Measurements from ENCODE around the gene RWDD4.

DNA sequence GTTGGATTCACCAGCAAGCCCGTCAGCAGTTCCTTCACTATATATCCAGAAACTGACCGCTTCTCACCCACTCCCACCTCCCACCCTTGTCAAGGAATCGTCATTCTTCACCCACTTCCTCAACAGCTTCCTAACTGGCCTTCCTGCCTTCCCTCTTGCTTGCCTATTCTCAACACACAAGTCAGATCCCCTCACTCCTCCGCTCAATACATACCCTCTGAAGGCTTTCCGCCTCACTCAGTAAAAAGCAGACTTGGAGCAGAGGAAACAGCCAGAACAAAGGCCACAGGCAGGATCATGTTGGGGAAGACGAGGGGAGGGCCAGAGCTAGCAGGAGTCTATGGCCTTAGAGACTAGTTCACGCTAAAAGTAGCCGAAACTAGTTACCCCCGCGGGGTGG, 23.7 kb downstream of the RWDD4 start:
- TF ChIP-seq POLR2A (IDR thresholded peaks at IDR 0.05; ENCODE audit: low read length) (no peak), GATA1 (IDR thresholded peaks at IDR 0.05; ENCODE audit: low read depth, low read length) (no peak)

All from erythroblast (primary cell).